PC-3 (cell line): Measurements from ENCODE around the gene TNFRSF6B. TPM values are rescaled to one million over a fixed set of nuclear protein-coding genes. Genes with fewer than 3 reads are reported as not detected.
A peak's percentile ranks its signal among the peaks of the same experiment; 100 is the strongest.

Experiments
- ATAC-seq: fragments of 200-7000 bp; cut with Tn5 transposase; 2 replicates; pipeline ENCODE4 v1.9.1; 2020; ENCODE audit warnings: mild to moderate bottlenecking, moderate library complexity
- BruUV-seq: library from RNA; stranded (reverse); fragments of 400-500 nt; replicated peaks from 2 replicates; lab custom pipeline; 2021; lab: Mats Ljungman, UMichigan
- CTCF ChIA-PET: fragments of 300-600 bp; sonication (Branson Sonifier 250); formaldehyde crosslinking; loops from one replicate; lab custom pipeline; 2022; ENCODE audit warnings: antibody characterized with exemption; lab: Charles Lee
- POLR2A ChIA-PET: fragments of 300-600 bp; sonication (Branson Sonifier 250); formaldehyde crosslinking; loops from one replicate; lab custom pipeline; 2022; ENCODE audit warnings: antibody characterized with exemption; ENCODE audit not compliant: unreplicated experiment; lab: Charles Lee
- DNase-seq: peaks from one replicate; pipeline ENCODE4 v3.0.0-alpha.2; 2015
- H2AFZ ChIP-seq: fragments of 300-600 bp; sonication (generic); 2 replicates; pipeline ENCODE4 v1.6.0; 2016; ENCODE audit warnings: antibody characterized with exemption, low read length
- H3F3A ChIP-seq: fragments of 300-600 bp; sonication (generic); one replicate; pipeline ENCODE4 v1.6.0; 2017; ENCODE audit warnings: antibody characterized with exemption, low read length, control low read depth, mild to moderate bottlenecking; ENCODE audit not compliant: unreplicated experiment
- H3K27ac ChIP-seq: fragments of 300-600 bp; sonication (generic); 2 replicates; pipeline ENCODE4 v1.5.1; 2016; ENCODE audit warnings: mild to moderate bottlenecking, low read length
- H3K27me3 ChIP-seq: fragments of 300-600 bp; sonication (generic); 2 replicates; pipeline ENCODE4 v1.6.1; 2016; ENCODE audit warnings: low read length, mixed read lengths
- H3K36me3 ChIP-seq: fragments of 300-600 bp; sonication (generic); 2 replicates; pipeline ENCODE4 v1.6.1; 2016; ENCODE audit warnings: low read depth, mixed run types, low read length, mixed read lengths
- H3K4me1 ChIP-seq: fragments of 300-600 bp; sonication (generic); 2 replicates; pipeline ENCODE4 v1.5.1; 2016; ENCODE audit warnings: low read length; ENCODE audit not compliant: insufficient read depth
- H3K4me2 ChIP-seq: fragments of 300-600 bp; sonication (generic); 2 replicates; pipeline ENCODE4 v1.6.0; 2016; ENCODE audit warnings: low read length
- H3K4me3 ChIP-seq: fragments of 300-600 bp; sonication (generic); 2 replicates; pipeline ENCODE4 v1.5.1; 2016; ENCODE audit warnings: mild to moderate bottlenecking, low read length, mixed read lengths
- H3K79me2 ChIP-seq: fragments of 300-600 bp; sonication (generic); 2 replicates; pipeline ENCODE4 v1.6.1; 2017; ENCODE audit warnings: low read length, mixed read lengths
- H3K9ac ChIP-seq: fragments of 300-600 bp; sonication (generic); 2 replicates; pipeline ENCODE4 v1.6.0; 2016; ENCODE audit warnings: mild to moderate bottlenecking, low read length
- H3K9me2 ChIP-seq: fragments of 300-600 bp; sonication (generic); replicated peaks from 2 replicates; pipeline ENCODE4 v1.6.1; 2016; ENCODE audit warnings: mixed run types, low read length, mixed read lengths
- H3K9me3 ChIP-seq: fragments of 300-600 bp; sonication (generic); 2 replicates; pipeline ENCODE4 v1.6.1; 2016; ENCODE audit warnings: low read length, mixed read lengths
- H4K20me1 ChIP-seq: fragments of 300-600 bp; sonication (generic); 2 replicates; pipeline ENCODE4 v1.6.1; 2016; ENCODE audit warnings: low read length, mixed read lengths
- CTCF ChIP-seq: fragments of 300-600 bp; sonication (generic); conservative IDR thresholded peaks from 2 replicates; pipeline ENCODE4 v1.5.1; 2017; ENCODE audit warnings: antibody characterized with exemption, low read depth, mild to moderate bottlenecking, low read length
- EZH2 ChIP-seq: fragments of 300-600 bp; sonication (generic); IDR thresholded peaks from one replicate; pipeline ENCODE4 v1.6.1; 2017; ENCODE audit warnings: antibody characterized with exemption, mild to moderate bottlenecking, low read length; ENCODE audit not compliant: unreplicated experiment
- EZH2phosphoT487 ChIP-seq: fragments of 300-600 bp; sonication (generic); IDR thresholded peaks from 2 replicates; pipeline ENCODE4 v1.6.1; 2018; ENCODE audit warnings: mild to moderate bottlenecking, antibody characterized with exemption, low read length, borderline replicate concordance
- intact Hi-C: fragments of 100-400 bp; cut with micrococcal nuclease; formaldehyde crosslinking; loops from 2 replicates; pipeline ENCODE4 v1.9.0; 2023
- total RNA-seq: library from RNA; depleted of rRNA; stranded (reverse); fragments of >200 nt; gene quantifications from 2 replicates; pipeline ENCODE4 v1.2.3, GENCODE V29; 2014

Gene TNFRSF6B
- total RNA-seq, 1 experiment from 2014 or later: 41.6 TPM

GRCh38 chr20:63697357-63697867 lies 960 bp downstream of the TNFRSF6B start:
- Histone ChIP-seq H3K27ac (peak overlapping the region; percentile 95), H3K9me3 (no peaks in the 10 kb centered on the region), H3K9me2 (no peaks in the 10 kb centered on the region), H3K4me3 (peak overlapping the region; percentile 63), H3K79me2 (0 out of 2 replicates have a peak, but pooled peaks cover 7% of the 10 kb centered on the region), H2AFZ (no peak overlapping the region), H3K9ac (peak overlapping the region; percentile 79), H3K4me1 (peaks cover 39% of the 10 kb centered on the region), H3K4me2 (peak overlapping the region; percentile 89), H4K20me1 (no peaks in the 10 kb centered on the region), H3F3A (no peaks in the 10 kb centered on the region), H3K27me3 (no peaks in the 10 kb centered on the region), H3K36me3 (0 out of 2 replicates have a peak, but pooled peaks cover 4% of the 10 kb centered on the region)
- POLR2A ChIA-PET: no interaction called here
- peak; percentile 21 for DNase-seq
- intact Hi-C loops: no loop called here
- no TSS peak for BruUV-seq
- ATAC-seq: peak; percentile 8
- no peak for TF ChIP-seq EZH2phosphoT487
- no peak for TF ChIP-seq EZH2
- CTCF ChIA-PET: interaction anchor here (0.9 kb wide), 1 partner anchor 160 kb away, joined by 3 read pairs; no protein-coding TSS in a partner anchor

- peak overlapping the region; percentile 79 for H3K9ac ChIP-seq
- H3F3A ChIP-seq: no peaks in the 10 kb centered on the region
- H3K27me3 ChIP-seq: no peaks in the 10 kb centered on the region
- no peak for TF ChIP-seq EZH2phosphoT487
- peak overlapping the region; percentile 89 for H3K4me2 ChIP-seq
- H3K9me3 ChIP-seq: no peaks in the 10 kb centered on the region
- H3K79me2 ChIP-seq: 0 out of 2 replicates have a peak, but pooled peaks cover 7% of the 10 kb centered on the region
- ChIA-PET CTCF (no interaction called here), POLR2A (interaction anchor here (0.6 to 1.2 kb wide), 2 partner anchors 43 to 56 kb away, joined by 3 to 7 read pairs; no protein-coding TSS in a partner anchor)
- H2AFZ ChIP-seq: no peak overlapping the region
- no peak for ATAC-seq
- peak overlapping the region; percentile 63 for H3K4me3 ChIP-seq
- no TSS peak for BruUV-seq
- peaks cover 39% of the 10 kb centered on the region for H3K4me1 ChIP-seq
- intact Hi-C loops: no loop called here
- DNase-seq: no peak
- H3K36me3 ChIP-seq: 0 out of 2 replicates have a peak, but pooled peaks cover 4% of the 10 kb centered on the region
- peak overlapping the region; percentile 95 for H3K27ac ChIP-seq
- no peaks in the 10 kb centered on the region for H3K9me2 ChIP-seq
- H4K20me1 ChIP-seq: no peaks in the 10 kb centered on the region
Measured at GRCh38 chr20:63697868-63698545, 1.6 kb downstream of the TNFRSF6B start.

- CTCF ChIA-PET: interaction anchor here (0.6 kb wide), 1 partner anchor 340 kb away, joined by 3 read pairs; no protein-coding TSS in a partner anchor
- H2AFZ ChIP-seq: peak overlapping the region; percentile 48; the same call in 1 of the 2 replicates
- BruUV-seq: no TSS peak
Measured at GRCh38 chr20:63698739-63699465, 2.5 kb downstream of the TNFRSF6B start.

More at GRCh38 chr20:63698739-63699465, 2.5 kb downstream of the TNFRSF6B start:
- peak overlapping the region; percentile 89 for H3K4me2 ChIP-seq
- H4K20me1 ChIP-seq: no peaks in the 10 kb centered on the region
- H3K4me1 ChIP-seq: peaks cover 39% of the 10 kb centered on the region
- H3K9ac ChIP-seq: peak overlapping the region; percentile 79
- 0 out of 2 replicates have a peak, but pooled peaks cover 4% of the 10 kb centered on the region for H3K36me3 ChIP-seq
- TF ChIP-seq CTCF (no peak), EZH2phosphoT487 (no peak), EZH2 (no peak)
- peak; percentile 90 for DNase-seq
- no peaks in the 10 kb centered on the region for H3K9me3 ChIP-seq
- peak overlapping the region; percentile 63; the same call in 1 of the 2 replicates for H3K4me3 ChIP-seq
- H3F3A ChIP-seq: no peaks in the 10 kb centered on the region
- no peaks in the 10 kb centered on the region for H3K27me3 ChIP-seq
- H3K27ac ChIP-seq: peak overlapping the region; percentile 95
- 0 out of 2 replicates have a peak, but pooled peaks cover 7% of the 10 kb centered on the region for H3K79me2 ChIP-seq
- intact Hi-C loops: no loop called here
- POLR2A ChIA-PET: interaction anchor here (0.6 to 1.2 kb wide), 6 partner anchors 10 to 175 kb away, joined by 3 to 7 read pairs (median 3); no protein-coding TSS in a partner anchor
- no peaks in the 10 kb centered on the region for H3K9me2 ChIP-seq
- peak; percentile 47 for ATAC-seq
